GM12874 (cell line): ENCODE measurements around the gene TOMM34.

ENCODE experiments used
- TF ChIP-seq, protein P1 (sequence below): IDR thresholded peaks from 2 replicates; pipeline ENCODE4 v1.5.1; 2011; ENCODE audit warnings: low read depth, mild to moderate bottlenecking, control low read depth, low read length, moderate library complexity; ENCODE audit not compliant: insufficient read depth

TOMM34 gene

DNA sequence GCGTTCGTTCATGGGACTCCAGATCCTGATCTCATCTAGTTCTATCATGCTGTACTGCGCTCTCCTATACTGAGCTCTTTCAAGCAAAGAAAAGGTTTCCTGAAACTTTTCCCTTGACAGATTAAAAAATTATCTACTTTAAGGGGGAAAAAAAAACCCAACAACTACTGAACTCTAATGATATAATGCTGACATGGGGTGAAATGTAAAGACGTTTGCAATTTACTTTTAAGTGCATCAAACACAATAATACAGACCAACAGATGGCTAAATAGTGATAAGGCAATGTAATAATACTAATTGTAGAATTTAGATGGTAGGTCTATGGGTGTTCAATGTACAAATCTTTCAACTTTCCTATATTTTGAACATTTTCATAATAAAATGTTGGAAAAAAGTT lies 16.4 kb downstream of the TOMM34 start:
- TF ChIP-seq, protein P1, sequence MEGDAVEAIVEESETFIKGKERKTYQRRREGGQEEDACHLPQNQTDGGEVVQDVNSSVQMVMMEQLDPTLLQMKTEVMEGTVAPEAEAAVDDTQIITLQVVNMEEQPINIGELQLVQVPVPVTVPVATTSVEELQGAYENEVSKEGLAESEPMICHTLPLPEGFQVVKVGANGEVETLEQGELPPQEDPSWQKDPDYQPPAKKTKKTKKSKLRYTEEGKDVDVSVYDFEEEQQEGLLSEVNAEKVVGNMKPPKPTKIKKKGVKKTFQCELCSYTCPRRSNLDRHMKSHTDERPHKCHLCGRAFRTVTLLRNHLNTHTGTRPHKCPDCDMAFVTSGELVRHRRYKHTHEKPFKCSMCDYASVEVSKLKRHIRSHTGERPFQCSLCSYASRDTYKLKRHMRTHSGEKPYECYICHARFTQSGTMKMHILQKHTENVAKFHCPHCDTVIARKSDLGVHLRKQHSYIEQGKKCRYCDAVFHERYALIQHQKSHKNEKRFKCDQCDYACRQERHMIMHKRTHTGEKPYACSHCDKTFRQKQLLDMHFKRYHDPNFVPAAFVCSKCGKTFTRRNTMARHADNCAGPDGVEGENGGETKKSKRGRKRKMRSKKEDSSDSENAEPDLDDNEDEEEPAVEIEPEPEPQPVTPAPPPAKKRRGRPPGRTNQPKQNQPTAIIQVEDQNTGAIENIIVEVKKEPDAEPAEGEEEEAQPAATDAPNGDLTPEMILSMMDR: no peak

DNA sequence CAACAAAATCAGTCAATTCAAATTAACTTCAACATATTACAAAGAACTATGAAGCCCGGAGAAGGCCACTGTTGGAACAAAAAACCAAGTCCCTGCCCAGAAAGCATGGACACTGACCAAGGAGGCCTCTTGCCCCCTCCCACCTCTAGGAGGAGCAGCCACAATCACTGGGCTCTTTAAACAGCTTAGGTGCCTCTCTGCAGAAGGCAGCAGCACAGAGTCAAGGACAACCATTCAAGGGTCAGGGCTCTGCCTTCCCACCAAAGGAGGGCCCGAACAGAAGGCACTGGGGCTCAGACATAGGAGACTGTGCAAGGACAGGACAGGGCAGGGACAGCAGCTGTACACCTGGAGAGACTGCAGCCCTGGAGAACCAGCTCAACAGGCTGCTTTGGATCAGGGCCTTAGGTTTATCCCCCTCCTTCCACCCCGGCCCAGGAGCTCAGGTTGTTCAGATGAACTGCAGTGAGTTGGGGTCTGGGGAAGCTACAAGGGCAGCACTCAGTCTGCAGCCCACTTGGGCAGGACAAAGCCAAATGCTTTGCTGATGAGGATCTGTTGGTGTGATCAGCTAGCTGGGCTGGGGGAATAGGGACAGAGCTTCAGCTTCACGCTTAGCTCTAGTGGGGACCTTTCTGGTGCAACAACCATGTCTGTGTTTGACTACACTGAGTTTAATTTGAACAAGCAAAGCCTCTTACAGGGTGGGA lies 17.8 kb downstream of the TOMM34 start:
- TF ChIP-seq, protein P1: no peak

DNA sequence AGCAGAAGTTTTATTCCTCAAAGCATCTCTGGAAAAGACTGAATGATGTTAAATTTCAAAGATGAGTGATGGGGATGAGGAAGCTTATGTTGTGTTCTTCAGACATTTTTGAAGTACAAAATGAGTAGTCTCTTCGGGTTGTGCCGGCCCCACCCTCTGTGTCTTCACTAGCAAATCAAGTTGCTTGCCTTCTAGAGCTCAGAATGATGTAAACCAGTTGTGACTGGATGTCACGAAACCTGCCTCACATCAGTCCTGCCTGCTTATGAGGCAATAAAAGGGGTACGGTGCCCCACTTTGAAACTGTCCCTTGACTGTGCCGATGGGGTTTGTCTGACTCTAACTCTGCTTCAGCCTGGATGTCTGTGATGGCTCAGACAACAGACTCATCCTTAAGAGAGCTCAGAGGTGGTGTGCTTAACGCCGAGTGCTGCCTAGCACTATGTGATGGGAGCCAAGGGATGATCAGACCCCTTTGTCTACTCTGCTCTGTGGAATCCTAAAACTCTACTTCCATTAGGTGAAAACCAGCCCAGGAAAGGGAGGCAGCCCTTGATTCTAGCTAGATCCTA lies 19.0 kb downstream of the TOMM34 start:
- TF ChIP-seq, protein P1: no peak

DNA sequence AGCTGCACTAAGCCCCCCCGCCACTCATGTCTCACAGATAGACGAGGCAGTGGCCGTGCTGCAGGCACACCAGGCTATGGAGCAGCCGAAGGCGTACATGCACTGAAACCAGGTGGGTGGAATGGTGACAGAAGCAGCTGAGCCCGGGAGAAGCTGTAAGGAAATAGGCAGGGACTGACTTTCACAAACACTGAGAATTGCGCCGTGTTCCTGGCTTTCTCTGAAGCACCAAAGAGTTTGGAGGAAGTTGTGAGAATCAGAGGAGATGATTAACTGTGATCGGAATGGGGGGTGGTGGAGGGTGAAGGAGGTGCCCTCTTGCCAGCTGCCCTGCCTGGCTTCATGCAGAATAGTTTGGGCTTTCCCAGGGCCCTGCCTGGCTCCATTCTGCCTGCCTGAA lies 21.6 kb downstream of the TOMM34 start:
- TF ChIP-seq, protein P1: no peak

DNA sequence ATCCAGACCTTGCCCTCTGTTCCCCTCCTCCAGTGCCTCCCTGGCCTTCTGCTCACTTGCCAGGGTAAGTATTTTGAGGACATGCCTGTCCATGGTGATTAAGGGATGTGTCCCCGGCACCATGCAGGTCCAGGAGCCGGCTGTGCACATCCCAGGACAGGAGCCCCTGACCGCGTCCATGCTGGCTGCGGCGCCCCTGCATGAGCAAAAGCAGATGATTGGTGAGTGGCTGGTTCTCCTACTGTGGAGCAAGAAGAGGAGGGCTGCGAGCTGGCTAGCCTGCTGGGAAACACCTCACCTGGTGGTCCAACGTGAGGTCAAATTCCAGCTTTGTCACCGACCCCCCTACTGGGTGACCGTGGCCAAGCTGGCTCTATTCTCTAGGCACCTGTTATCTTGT lies 23.7 kb downstream of the TOMM34 start:
- TF ChIP-seq, protein P1: no peak

DNA sequence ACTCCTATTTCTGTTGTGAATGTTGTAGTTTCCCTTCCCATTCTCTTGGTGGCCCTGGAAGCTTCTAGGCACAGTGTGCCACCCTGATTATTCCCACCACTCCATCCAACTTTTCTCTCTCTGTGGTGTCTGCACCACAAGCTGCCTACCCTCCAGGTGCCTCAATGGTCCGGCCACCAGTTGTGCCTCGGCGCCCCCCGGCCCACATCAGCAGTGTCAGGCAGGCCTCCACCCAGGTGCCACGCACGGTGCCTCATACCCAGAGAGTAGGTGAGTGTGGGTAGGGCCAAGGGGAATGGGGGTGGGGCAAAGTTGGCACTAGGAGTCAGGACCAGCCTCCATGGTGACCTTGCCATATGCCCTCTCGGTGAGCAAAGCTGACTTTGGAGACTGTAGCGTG lies 27.3 kb downstream of the TOMM34 start:
- TF ChIP-seq, protein P1: no peak

DNA sequence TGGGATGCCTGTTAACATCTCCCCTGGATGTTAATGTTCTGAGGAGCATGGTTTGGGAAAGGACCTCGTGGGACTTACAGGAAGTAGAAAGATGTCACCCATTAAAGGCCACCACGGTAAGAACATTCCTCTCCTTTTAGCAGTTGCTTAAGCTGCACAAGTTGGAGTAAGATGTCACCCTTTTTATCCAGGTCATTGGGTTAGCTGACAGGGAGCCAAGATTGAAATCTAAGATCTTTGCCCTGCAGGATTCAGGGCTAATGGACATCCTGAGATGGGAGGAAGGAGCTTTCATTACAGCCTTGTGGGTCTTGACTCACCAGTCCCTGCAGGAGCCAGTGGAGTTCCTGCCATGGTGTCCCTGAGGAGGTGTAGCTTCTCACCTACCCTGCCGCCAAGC lies 28.3 kb downstream of the TOMM34 start:
- TF ChIP-seq, protein P1: no peak
